Hepatocyte (in vitro differentiated cells): ENCODE measurements around the gene TGM2. TPM values are rescaled to one million over a fixed set of nuclear protein-coding genes. Genes with fewer than 3 reads are reported as not detected.

Experiments
- DNase-seq: peaks from one replicate; pipeline ENCODE4 v3.0.0-alpha.2; 2016; ENCODE audit warnings: low spot score
- H2AFZ ChIP-seq: fragments of 200-600 bp; sonication (generic); 2 replicates; pipeline ENCODE4 v1.6.0; 2016; ENCODE audit warnings: antibody characterized with exemption, mild to moderate bottlenecking
- H3K27ac ChIP-seq: fragments of 200-600 bp; sonication (generic); 2 replicates; pipeline ENCODE4 v1.5.1; 2016; ENCODE audit warnings: mild to moderate bottlenecking
- H3K27me3 ChIP-seq: fragments of 200-600 bp; sonication (generic); 2 replicates; pipeline ENCODE4 v1.6.1; 2016
- H3K36me3 ChIP-seq: fragments of 200-600 bp; sonication (generic); replicated peaks from 2 replicates; pipeline ENCODE4 v1.5.1; 2016; ENCODE audit warnings: low read depth; ENCODE audit not compliant: insufficient read depth
- H3K4me1 ChIP-seq: fragments of 200-600 bp; sonication (generic); 2 replicates; pipeline ENCODE4 v1.5.1; 2016; ENCODE audit warnings: mild to moderate bottlenecking, moderate library complexity; ENCODE audit not compliant: insufficient read depth
- H3K4me2 ChIP-seq: fragments of 200-600 bp; sonication (generic); 2 replicates; pipeline ENCODE4 v1.6.0; 2016
- H3K4me3 ChIP-seq: fragments of 200-600 bp; sonication (generic); 2 replicates; pipeline ENCODE4 v1.5.1; 2016; ENCODE audit warnings: mild to moderate bottlenecking
- H3K79me2 ChIP-seq: fragments of 200-600 bp; sonication (generic); 2 replicates; pipeline ENCODE4 v1.6.0; 2017; ENCODE audit warnings: mild to moderate bottlenecking
- H3K9me2 ChIP-seq: fragments of 200-600 bp; sonication (generic); replicated peaks from 2 replicates; pipeline ENCODE4 v1.6.0; 2017; ENCODE audit warnings: mild to moderate bottlenecking; ENCODE audit not compliant: insufficient read depth
- H3K9me3 ChIP-seq: fragments of 200-600 bp; sonication (generic); 2 replicates; pipeline ENCODE4 v1.5.1; 2016; ENCODE audit warnings: low read depth, mild to moderate bottlenecking
- H4K20me1 ChIP-seq: fragments of 200-600 bp; sonication (generic); 2 replicates; pipeline ENCODE4 v1.6.0; 2016; ENCODE audit warnings: mild to moderate bottlenecking; ENCODE audit not compliant: insufficient read depth, poor library complexity, severe bottlenecking
- CTCF ChIP-seq: fragments of 200-600 bp; sonication (generic); IDR thresholded peaks from 2 replicates; pipeline ENCODE4 v1.5.1; 2016; ENCODE audit warnings: antibody characterized with exemption, mild to moderate bottlenecking; ENCODE audit not compliant: poor library complexity
- EZH2 ChIP-seq: fragments of 200-600 bp; sonication (generic); IDR thresholded peaks from 2 replicates; pipeline ENCODE4 v1.6.1; 2016; ENCODE audit warnings: antibody characterized with exemption, mild to moderate bottlenecking, borderline replicate concordance
- EZH2phosphoT487 ChIP-seq: fragments of 200-600 bp; sonication (generic); IDR thresholded peaks from one replicate; pipeline ENCODE4 v1.6.1; 2018; ENCODE audit warnings: antibody characterized with exemption, mild to moderate bottlenecking, low read depth, moderate library complexity; ENCODE audit not compliant: unreplicated experiment, severe bottlenecking
- WGBS: methylation state at CpG from one replicate; pipeline ENCODE4 v1.1.6; 2016; ENCODE audit warnings: low lambda C conversion rate; ENCODE audit errors: missing lambda C conversion rate; 5-methylcytosine and 5-hydroxymethylcytosine counted together
- polyA plus RNA-seq: library from polyadenylated mRNA; unstranded; fragments of >200 nt; fragmentation: Nextera tagmentation; extraction: Ambion mirVana; gene quantifications from 2 replicates; pipeline ENCODE4 v1.2.1, GENCODE V29; 2016
- total RNA-seq: library from RNA; depleted of rRNA; stranded (reverse); fragments of >200 nt; gene quantifications from 2 replicates; pipeline ENCODE4 v1.2.3, GENCODE V29; 2014

The TGM2 gene
- total and polyA plus RNA-seq, 2 experiments from 2014 or later, result 85.8 to 133 TPM

- no peaks in the 10 kb centered on the region for H4K20me1 ChIP-seq
- H3K79me2 ChIP-seq, result no peaks in the 10 kb centered on the region
- TF ChIP-seq CTCF, result no peak
- TF ChIP-seq EZH2phosphoT487, result no peak
- TF ChIP-seq EZH2, result no peak
- peak; percentile 64 for DNase-seq
- peaks cover under 1% of the 10 kb centered on the region for H3K4me1 ChIP-seq
- H3K27ac ChIP-seq, result peak overlapping the region; percentile 82
- no peak overlapping the region for H3K4me3 ChIP-seq
- no peak overlapping the region for H3K4me2 ChIP-seq
- H3K9me3 ChIP-seq, result no peaks in the 10 kb centered on the region
- no peaks in the 10 kb centered on the region for H3K9me2 ChIP-seq
- H2AFZ ChIP-seq, result no peak overlapping the region
- no peaks in the 10 kb centered on the region for H3K36me3 ChIP-seq
- no peaks in the 10 kb centered on the region for H3K27me3 ChIP-seq
- WGBS, result 37% methylated on average over 5 of the region's 5 CpGs
Measured at GRCh38 chr20:38196592-38196991, 31.5 kb upstream of the TGM2 start.

DNA sequence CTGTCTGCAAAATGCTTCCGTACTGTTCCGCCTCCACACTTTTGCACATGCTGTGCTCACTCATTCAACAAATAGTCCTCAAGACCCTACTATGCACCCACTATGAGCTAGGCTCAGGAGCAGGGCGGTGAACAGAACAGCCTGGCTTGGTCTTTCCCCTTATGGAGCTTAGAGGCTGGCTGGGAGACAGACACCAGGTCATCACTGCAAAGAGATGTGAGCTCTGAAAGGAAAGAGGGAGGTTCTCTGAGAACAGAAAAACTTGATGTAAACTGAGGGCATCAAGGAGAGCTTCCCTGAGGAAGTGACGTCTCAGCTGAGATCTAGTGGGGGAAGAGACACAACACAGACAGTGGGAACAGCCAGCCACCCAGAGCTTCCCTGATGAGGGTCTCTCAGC lies 31.0 kb upstream of the TGM2 start:
- no peak for DNase-seq
- peak overlapping the region; percentile 82 for H3K27ac ChIP-seq
- H3K36me3 ChIP-seq, result no peaks in the 10 kb centered on the region
- H3K9me3 ChIP-seq, result no peaks in the 10 kb centered on the region
- no peak overlapping the region for H2AFZ ChIP-seq
- no peak for TF ChIP-seq EZH2
- no peak for TF ChIP-seq CTCF
- no peak for TF ChIP-seq EZH2phosphoT487
- peaks cover 6% of the 10 kb centered on the region for H3K4me1 ChIP-seq
- H3K4me2 ChIP-seq, result no peak overlapping the region
- H3K79me2 ChIP-seq, result no peaks in the 10 kb centered on the region
- H4K20me1 ChIP-seq, result no peaks in the 10 kb centered on the region
- no peak overlapping the region for H3K4me3 ChIP-seq
- H3K27me3 ChIP-seq, result no peaks in the 10 kb centered on the region
- 94% methylated on average over 4 of the region's 4 CpGs for WGBS
- no peaks in the 10 kb centered on the region for H3K9me2 ChIP-seq

GRCh38 chr20:38195521-38195920 lies 30.5 kb upstream of the TGM2 start:
- no peak for DNase-seq
- Histone ChIP-seq H2AFZ (no peak overlapping the region), H3K27ac (no peak overlapping the region), H3K36me3 (no peaks in the 10 kb centered on the region), H3K4me3 (no peak overlapping the region), H3K79me2 (no peaks in the 10 kb centered on the region), H3K9me3 (no peaks in the 10 kb centered on the region), H3K9me2 (no peaks in the 10 kb centered on the region), H4K20me1 (no peaks in the 10 kb centered on the region), H3K4me2 (no peak overlapping the region), H3K27me3 (no peaks in the 10 kb centered on the region), H3K4me1 (peaks cover 9% of the 10 kb centered on the region)
- WGBS, result 94% methylated on average over 7 of the region's 7 CpGs
- TF ChIP-seq CTCF (no peak), EZH2phosphoT487 (no peak), EZH2 (no peak)

GRCh38 chr20:38194971-38195504 lies 30.0 kb upstream of the TGM2 start:
- no peaks in the 10 kb centered on the region for H4K20me1 ChIP-seq
- no peak overlapping the region for H2AFZ ChIP-seq
- H3K9me2 ChIP-seq, result no peaks in the 10 kb centered on the region
- no peaks in the 10 kb centered on the region for H3K9me3 ChIP-seq
- H3K27ac ChIP-seq, result no peak overlapping the region
- H3K79me2 ChIP-seq, result no peaks in the 10 kb centered on the region
- no peak overlapping the region for H3K4me2 ChIP-seq
- H3K4me3 ChIP-seq, result no peak overlapping the region
- peaks cover 9% of the 10 kb centered on the region for H3K4me1 ChIP-seq
- TF ChIP-seq EZH2phosphoT487, result no peak
- no peak for TF ChIP-seq CTCF
- TF ChIP-seq EZH2, result no peak
- no peak for DNase-seq
- no peaks in the 10 kb centered on the region for H3K27me3 ChIP-seq
- H3K36me3 ChIP-seq, result no peaks in the 10 kb centered on the region
- WGBS, result 90% methylated on average over 5 of the region's 5 CpGs
